HG03575 (cell line): Measurements from ENCODE around the gene DUSP10.

Source experiments
- ATAC-seq: cut with Tn5 transposase; IDR thresholded peaks from one replicate; pipeline ENCODE4 v1.9.1; 2021; ENCODE audit not compliant: unreplicated experiment, insufficient number of reproducible peaks, low FRiP score; ENCODE audit errors: extremely low read depth

Gene DUSP10

DNA sequence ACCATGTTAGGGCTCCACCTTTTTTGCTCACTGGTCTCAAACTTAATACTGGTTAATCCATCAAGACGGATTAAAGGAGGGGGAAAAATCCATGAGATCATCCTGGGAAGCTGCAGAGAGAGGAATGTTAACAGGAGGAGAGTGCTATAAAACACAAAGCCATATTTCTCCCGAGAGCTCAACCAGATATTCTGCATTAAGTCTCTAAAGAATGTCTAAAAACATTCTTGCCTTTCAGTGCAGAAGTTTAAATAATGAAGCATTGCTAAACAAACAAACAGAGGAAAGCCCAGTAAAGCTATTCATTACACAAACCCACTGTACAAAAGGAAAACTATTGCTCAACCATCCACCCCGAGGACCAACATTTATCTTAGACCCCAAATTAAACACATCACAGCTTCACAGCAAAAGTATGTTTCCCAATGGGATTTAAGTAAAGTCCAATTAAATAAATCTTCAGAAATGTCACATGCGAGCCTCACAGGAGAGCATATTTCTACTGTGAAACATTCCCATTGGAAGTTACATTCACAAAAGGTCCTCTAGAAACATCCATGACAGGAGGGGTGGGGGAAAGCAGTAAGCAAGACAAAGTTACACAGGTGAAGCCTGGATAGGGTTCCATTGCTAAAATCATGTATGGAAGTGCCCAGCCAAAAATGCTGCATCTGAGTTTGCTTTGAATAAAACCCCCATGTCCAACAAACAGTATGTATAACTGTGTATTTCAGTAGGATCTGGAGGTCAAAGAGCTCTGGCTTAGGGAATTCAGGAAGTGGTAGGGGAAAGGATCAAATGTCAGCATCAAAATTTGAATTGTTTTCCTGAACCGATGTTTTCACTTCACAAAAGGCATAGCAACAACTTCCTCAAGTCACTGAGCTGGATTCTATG is 23.3 kb downstream of the DUSP10 start:
- ATAC-seq = no peak

DNA sequence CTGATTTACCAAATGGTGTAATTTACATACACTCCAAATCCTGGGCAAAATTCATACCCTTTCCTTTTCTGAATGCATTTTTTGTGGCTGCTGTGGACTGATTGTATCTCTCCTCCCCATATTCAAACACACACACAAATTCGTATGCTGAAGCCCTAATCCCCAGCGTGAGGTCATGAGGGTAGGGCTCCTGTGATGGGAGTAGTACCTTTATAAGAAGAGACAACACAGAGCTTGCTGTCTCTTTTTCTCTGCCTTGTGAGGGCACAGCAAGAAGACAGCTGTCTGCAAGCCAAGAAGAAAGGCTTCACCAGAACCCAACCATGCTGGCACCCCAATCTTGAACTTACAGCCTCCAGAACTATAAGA is 24.4 kb downstream of the DUSP10 start:
- ATAC-seq = no peak

DNA sequence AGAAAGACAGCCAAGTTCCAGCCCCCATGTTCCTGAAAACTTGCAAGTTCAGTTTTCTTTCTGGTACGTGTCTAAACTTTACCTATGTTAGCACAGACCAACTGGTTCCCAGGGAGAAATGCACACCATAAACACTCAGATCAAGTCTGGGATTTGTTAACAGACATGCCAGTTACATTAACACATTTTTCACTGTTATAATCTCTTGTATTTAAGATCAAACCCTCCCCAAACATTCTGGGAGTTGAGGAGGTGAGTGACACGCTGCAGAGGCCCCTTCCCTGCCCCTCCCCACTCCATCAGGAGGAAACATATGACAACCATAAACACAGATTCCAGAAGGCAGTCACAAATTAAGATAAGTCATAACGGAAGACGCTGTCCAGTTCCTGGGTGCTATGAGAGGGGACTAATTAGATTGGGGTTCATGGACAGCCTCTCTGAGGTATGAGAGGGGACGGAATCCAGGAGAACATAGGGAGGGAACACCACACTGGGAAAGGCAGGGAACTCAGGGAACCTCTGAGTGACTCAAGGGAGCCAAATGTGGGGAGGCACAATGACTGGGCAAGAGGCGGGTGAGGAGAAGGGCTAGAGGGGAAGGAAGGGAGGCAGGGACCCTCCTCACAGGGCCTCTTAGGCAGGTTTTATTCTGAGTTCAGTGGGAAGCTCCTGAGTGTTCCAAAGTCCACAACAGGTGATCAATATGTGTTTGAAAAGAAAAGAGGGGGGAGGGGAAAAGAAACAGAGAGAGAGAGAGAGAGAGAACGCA is 25.0 kb downstream of the DUSP10 start:
- no peak for ATAC-seq

DNA sequence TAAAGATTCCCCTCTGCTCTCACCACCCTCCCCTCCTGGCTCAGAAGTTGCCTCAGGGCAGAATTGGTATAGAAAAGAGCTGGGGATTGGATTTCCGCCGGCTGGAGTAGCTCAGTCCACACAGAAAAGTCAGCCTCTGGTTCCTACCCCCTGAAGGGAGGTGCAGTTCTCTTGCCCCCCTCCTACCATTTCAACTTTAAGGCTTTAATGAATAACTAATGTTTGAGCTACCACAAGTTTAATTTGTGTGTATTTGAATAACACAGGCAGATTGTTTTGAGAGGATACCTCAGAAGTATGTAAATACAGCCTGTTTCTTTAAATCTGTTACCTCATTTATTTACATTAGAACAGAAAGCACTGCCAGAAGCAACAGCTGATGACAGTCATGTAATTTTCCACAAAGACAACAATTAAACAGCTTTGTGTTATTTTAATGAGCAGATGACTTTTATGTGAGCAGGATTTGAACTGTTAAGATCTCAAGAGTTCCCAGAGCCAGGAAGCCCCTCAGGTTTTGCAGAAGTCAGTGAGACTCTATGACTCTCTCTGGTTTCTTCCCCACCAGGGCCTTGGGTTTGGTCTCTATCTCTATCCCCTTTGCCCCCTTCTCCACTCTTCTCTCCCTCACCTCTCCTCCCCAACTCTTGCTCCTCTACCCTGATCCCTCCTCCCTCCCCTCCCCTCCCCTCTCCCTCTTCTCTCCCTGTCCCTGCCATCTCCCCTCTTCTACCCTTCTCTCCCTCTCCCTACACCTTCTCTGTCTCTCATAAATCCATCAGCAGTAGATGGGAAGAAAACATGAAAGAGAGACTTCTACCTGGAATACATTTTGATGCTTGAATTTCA is 26.3 kb downstream of the DUSP10 start:
- ATAC-seq = no peak

DNA sequence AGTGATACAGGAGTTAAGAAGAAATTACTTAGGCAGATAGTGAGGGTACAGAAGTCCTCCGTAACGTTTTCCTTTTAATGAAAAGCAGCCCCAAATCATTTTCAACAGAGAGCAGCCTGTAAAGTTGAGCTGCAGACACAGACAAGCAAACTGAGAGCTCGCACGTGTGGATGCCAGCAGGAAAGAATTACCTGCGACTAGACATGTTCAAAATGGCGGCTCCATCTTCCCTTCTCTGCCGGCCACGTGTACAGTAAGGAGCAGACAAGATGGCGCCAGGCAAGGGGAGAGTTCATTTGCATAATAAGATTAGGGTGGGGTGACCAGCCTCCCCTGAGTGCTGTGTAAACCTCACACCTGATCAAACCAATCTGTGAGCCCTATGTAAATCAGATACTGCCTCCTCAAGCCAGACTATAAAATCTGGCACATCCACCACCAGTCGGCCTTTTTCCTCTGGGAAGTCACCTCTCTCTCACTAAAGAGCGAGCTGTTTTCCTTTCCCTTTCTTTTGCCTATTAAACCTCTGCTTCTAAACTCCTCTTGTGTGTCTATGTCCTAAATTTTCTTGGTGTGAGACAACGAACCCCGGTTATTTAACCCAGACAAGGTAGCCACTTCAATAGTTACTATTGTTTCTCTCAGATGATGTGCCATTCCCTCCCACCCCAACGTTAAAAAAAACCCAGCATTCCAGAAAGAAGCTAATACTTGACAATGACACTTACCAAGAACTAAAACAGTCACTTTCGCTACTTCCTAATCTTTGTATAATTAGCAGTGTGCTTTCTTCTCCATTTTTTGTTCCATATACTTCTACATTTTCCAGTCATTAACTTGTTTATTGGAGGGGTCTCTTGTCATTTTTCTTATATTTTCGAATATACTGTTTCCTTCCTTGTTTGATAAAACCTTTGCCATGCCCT is 27.4 kb downstream of the DUSP10 start:
- ATAC-seq = no peak

DNA sequence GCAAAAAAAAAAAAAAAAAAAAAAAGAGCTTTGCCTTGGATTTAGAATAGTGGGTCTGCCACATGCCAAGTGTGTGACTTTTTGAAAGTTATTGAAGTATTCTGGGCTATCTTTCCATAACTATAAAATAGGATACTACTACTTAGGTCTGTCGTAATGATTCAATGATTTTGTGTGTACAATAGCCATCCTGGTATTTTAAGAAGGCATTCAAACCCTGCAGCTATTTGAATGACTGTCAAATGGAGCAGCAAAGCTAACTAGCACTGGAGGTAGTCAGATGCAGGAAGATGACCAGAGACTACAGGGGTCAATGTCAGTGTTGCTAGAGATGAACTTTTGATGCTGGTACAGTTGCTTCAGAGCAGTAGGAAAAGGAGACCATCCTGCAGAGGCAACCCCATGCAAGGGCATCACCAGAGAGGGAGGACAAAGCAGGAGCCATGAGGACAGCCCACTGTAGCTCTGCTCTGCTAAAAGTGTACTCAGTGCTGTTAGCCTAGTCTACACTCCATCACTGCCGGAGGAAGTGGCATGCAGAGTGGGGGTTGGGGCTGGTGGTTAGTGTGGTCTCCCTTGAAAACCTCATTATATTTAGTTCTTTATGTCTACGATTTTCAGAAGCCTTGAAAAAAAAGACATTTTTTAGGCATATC is 29.0 kb downstream of the DUSP10 start:
- ATAC-seq = peak; percentile 29

DNA sequence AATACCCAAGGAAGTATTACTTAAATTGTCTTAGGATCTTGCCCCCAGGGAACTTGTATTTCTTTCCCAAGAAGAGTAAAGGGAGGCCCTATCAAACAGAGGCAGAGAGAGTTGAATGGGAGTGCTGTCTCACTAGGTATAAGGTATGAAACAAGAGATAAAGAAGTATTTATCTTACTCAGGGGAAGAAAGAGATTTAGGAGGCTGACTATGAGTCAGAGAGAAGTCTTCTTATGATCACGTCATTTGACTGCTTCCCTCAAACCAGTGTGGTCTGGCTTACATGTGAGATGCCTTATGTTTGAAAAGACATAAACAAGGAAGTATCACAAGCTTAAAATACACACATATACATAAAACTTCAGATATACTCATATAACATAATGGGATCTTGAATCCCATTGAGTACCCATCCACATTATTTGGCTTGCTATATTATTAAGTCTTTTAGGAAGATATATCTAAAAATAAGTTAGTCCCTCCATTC is 29.6 kb downstream of the DUSP10 start:
- peak; percentile 29 for ATAC-seq

DNA sequence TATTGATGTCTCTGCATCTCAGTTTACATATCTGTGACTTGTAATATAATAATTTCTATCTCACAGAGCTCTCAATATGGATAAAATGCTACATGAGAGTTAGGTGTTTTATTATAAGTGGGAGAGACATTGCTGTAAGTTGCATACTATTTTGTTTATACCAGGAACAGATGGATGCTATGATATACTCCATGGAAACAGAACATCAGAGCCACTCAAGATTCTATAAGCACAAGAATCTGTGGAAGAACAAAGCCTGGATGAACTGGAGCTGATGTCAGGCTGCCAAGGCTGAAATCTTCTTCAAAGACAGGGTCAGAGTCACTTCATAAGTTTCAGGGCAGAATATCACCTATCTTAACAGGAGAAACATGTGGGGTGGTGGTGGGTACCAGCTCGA is 30.2 kb downstream of the DUSP10 start:
- ATAC-seq = no peak

DNA sequence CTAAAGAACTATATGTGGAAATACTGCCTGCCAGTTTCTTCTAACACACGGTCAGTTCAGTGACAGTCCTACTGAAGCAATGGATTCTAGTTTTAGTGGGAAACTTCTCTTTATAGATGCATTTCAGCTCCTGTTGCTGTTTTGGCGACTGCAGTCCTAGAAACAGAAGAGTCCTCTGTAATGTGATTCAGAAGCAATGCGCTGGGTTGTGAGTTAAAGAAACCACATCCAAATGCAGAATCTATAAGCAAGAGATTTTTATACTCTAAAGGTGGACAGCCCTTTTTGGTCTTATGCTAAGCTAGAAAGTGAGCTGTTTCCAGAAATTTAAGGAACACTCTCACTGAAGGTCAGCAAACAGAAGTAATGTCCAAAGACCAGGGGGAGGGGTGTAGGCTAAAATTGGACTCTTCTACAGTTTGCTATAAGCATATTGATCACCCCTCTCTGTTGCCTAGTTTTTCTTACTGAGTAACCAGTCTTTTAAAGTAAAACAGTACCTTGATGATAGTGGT is 30.8 kb downstream of the DUSP10 start:
- ATAC-seq = no peak

DNA sequence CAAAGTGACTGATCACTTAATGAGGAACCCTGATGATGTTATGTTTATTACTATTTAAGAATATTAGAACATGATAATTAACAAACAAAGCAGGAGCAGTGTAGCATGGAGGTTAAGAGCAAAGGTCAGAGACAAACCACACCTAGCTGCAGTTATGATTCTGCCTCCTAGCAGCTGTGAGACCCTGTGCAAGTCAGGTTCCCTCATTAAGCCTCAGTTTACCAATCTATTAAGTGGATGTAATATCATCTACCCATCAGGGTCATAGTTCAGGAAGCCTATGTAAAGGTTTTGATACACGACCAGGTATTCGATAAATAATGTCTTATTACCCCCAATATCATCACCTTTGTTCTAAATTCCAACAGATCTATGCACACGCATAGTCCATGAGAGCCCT is 32.0 kb downstream of the DUSP10 start:
- no peak for ATAC-seq

DNA sequence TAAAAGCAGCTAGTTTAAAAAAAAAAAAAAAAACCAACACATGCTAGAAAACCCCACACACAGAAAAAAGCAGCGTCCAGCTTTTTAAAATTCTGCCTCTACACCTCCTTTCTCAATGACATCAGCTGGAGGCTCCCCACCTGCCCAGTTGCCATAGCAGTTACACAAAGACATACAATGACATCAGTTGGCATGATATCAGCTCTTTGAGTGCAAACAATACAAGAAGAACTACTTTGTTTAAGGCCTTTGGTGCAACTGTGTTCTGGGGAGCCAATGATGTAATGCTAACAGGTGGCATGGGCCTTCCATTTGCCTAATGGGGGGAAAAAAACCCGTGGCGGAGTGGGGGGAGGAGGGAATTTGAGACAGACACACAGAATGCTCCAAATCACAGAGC is 32.9 kb downstream of the DUSP10 start:
- peak; percentile 28 for ATAC-seq

DNA sequence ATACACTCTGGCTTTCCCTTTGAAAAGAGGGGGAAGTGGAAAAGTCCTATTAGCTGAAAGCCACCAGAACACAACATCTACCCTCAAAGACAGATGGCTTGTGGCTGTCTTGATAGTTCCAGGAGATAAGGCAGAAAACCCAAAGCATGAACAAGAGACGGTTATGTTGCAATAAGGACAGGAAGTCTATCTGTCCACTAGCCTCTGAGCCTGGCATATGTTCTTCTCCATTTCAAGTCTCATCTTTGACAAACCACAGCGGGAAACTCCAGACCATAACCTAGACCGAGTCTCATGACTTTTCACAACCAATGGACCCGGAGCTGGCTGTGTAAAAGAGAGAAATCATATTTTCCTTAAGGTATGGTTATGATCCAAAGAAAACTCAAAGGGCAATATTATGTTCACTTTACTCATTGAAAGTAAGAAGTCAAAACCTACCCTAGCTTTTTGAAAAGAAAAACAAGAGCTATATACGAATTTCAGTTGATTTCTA is 33.8 kb downstream of the DUSP10 start:
- peak; percentile 43 for ATAC-seq

DNA sequence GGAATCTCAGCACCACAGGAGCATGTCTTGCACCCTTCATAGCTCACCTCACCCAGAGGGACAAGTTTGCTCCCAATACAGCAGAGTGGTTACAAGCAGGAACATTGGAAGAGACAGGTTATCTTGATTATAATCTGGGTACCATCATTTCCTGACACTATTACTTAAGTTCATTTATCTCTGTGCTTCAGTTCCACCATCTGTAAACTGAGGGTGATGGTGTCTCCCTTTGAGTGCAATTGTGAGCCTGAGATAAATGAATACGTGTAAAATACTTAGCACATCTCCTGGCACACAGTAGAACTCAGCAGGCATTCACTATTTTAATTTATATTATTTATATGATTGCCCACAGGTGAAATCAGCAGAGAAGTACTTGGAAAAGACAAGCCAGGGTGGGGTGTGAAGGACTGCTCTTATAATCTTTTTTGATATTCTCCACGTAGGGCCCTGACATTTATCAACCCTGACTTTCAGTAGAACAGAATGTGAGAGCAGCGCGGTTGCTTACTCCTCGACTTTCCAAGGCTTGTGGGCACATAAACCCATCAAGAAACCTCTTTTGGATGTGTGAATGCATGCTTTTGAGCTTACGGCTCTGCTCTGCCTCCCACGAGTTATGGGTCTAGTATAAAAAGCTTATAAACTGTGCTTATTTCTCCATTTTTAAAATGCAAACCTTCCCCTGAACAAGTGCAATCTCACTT is 34.9 kb downstream of the DUSP10 start:
- ATAC-seq = no peak

DNA sequence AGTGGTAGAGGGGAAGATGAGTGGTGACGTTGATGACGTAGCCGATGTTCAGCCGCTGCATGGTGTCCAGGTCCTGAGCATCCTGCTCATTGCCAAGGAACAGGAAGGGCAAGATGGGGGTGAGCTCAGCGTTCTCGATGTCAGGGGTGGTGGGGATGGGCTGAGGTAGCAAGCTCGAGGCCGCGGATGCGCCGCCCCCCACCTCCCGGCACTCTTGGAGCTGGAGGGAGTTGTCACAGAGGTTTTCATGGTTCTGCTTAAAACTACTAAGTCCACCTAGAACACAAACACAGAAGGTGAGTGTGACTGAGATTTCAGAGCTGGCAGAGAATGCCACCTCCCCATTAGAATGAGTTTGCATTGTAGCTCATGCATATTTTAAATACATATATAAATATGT is 35.7 kb downstream of the DUSP10 start:
- ATAC-seq = no peak

DNA sequence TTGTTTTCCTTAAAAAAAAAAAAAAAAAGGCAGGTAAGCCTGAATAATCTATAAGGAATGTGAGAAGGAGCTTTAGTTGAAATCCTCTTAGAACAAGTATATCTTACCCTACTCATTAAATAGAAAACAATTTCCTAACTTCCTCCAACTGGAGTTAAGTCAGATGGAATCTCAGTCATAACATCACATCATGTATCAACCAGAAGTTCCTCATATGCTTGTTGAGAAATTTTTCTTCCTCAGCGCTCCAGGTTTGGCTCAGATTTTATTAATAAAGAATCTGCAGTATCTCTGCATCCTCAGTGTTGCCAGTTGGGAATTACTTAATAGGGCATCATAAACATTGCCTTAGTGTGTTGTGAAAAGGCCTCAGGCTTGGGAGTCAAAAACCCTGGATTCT is 37.6 kb downstream of the DUSP10 start:
- ATAC-seq = no peak

DNA sequence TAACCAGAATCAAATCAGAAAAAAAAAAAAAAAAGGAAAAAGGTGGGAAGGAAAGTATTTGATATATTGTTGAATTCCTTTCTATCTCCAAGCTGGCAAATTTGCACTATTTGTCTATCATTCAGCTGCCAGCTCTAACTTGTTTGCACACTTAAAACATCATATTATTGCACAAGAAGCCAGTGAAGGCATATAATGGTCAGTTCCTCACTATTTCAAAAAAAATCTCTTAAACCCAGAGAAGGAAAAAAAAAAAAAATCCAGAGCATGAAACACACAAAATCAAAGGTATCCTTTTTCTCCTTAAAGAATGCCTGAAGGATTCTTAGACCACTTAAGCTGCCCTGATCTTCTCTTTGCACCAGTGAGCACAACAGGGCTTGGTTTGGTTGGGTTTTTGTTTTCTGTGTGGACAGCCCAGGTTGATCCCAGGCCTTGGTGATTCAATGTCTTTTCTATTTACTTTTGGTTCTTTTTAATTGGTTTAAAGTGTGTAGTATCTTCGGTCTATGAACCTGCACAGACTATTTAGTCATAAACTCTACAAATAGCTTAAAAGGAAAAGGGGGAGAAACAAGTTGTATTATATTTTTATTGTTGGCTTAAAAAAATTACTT is 40.2 kb downstream of the DUSP10 start:
- ATAC-seq = no peak

DNA sequence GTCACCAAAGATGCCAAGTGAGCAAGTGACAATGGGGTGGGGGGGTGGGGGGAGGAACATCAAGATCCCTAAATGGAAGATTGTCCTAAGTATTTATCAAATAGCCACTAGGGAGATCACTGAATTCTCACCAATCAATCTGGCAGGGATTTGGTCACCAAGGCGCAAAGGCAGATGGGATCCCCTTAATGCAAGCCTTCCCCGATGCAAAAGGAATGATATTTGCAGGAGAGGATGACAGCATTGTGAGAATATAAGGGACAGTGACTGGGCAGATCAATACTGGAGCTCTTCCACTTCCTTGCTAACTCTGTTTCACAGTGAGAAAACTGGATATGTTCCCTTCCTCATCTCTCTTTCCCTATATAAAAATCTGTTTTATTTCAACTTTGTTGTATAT is 40.9 kb downstream of the DUSP10 start:
- ATAC-seq = no peak
